HepG2 (cell line): ENCODE results near the gene WDR81. TPM values are rescaled to one million over a fixed set of nuclear protein-coding genes. Genes with fewer than 3 reads are reported as not detected.

Experiments
- AGO1 ChIP-seq: fragments of 200-400 bp; formaldehyde crosslinking; IDR thresholded peaks from 2 replicates; pipeline ENCODE4 v1.6.1; 2017; ENCODE audit warnings: mild to moderate bottlenecking, low read depth, low read length, moderate library complexity; ENCODE audit not compliant: poor library complexity, severe bottlenecking
- CBFB ChIP-seq: sonication (generic); formaldehyde crosslinking; IDR thresholded peaks from 2 replicates; pipeline ENCODE4 v1.4.0; 2020; ENCODE audit warnings: missing genetic modification reagents
- CCAR2 ChIP-seq: fragments of 200-400 bp; formaldehyde crosslinking; optimal IDR thresholded peaks from 2 replicates; pipeline ENCODE3; 2018; ENCODE audit warnings: low read depth, mild to moderate bottlenecking, low read length, moderate library complexity
- DRAP1 ChIP-seq: IDR thresholded peaks from 2 replicates; pipeline ENCODE4 v1.6.1; 2016; ENCODE audit warnings: missing genetic modification reagents, missing compliant biosample characterization
- EZH2 ChIP-seq: conservative IDR thresholded peaks from 2 replicates; pipeline ENCODE4 v1.6.1; 2012; ENCODE audit warnings: mild to moderate bottlenecking, low read depth, low read length, moderate library complexity
- FLYWCH1 ChIP-seq: sonication (generic); formaldehyde crosslinking; IDR thresholded peaks from 2 replicates; pipeline ENCODE4 v1.8.1; 2023; ENCODE audit warnings: mild to moderate bottlenecking, missing genetic modification reagents
- FOXO1 ChIP-seq: sonication (generic); formaldehyde crosslinking; IDR thresholded peaks from 2 replicates; pipeline ENCODE4 v1.4.0; 2020; ENCODE audit warnings: missing genetic modification reagents
- HNF4G ChIP-seq, 2 experiments: sonication (generic) in 1 of 2; formaldehyde crosslinking in 1 of 2; IDR thresholded peaks; 2 replicates each; pipeline versions ENCODE4 v1.4.0 to v1.6.1; 2011 to 2020; ENCODE audit warnings: borderline replicate concordance in 2 of 2, low read depth in 2 of 2, mild to moderate bottlenecking in 2 of 2, low read length in 1 of 2, missing genetic modification reagents in 1 of 2, moderate library complexity in 1 of 2
- KLF13 ChIP-seq: sonication (generic); formaldehyde crosslinking; IDR thresholded peaks from 2 replicates; pipeline ENCODE4 v1.4.0; 2020; ENCODE audit warnings: mild to moderate bottlenecking, missing genetic modification reagents
- NFYB ChIP-seq: sonication (generic); formaldehyde crosslinking; IDR thresholded peaks from 2 replicates; pipeline ENCODE4 v1.4.0; 2020; ENCODE audit warnings: missing genetic modification reagents
- RERE ChIP-seq: IDR thresholded peaks from 2 replicates; pipeline ENCODE4 v1.6.1; 2016; ENCODE audit warnings: low read depth, missing genetic modification reagents, missing compliant biosample characterization
- SAP130 ChIP-seq: IDR thresholded peaks from 2 replicates; pipeline ENCODE4 v1.6.1; 2016; ENCODE audit warnings: low read depth
- SMARCE1 ChIP-seq: fragments of 450-650 bp; IDR thresholded peaks from 2 replicates; pipeline ENCODE4 v1.6.1; 2017; ENCODE audit warnings: borderline replicate concordance
- SP5 ChIP-seq: IDR thresholded peaks from 2 replicates; pipeline ENCODE4 v1.6.1; 2016; ENCODE audit warnings: low read depth, borderline replicate concordance
- TFDP2 ChIP-seq: sonication (generic); formaldehyde crosslinking; IDR thresholded peaks from 2 replicates; pipeline ENCODE4 v1.4.0; 2020; ENCODE audit warnings: missing genetic modification reagents
- ZBTB2 ChIP-seq: sonication (generic); formaldehyde crosslinking; IDR thresholded peaks from 2 replicates; pipeline ENCODE4 v1.8.0; 2022; ENCODE audit warnings: low read depth, missing genetic modification reagents
- ZNF136 ChIP-seq: sonication (generic); formaldehyde crosslinking; IDR thresholded peaks from 2 replicates; pipeline ENCODE4 v1.8.1; 2022; ENCODE audit warnings: low read depth, mild to moderate bottlenecking, moderate library complexity, missing genetic modification reagents
- ZNF205 ChIP-seq: IDR thresholded peaks from 2 replicates; pipeline ENCODE4 v1.6.1; 2018; ENCODE audit warnings: missing biosample characterization, missing genetic modification reagents
- ZNF546 ChIP-seq: sonication (generic); formaldehyde crosslinking; conservative IDR thresholded peaks from 2 replicates; pipeline ENCODE4 v1.8.1; 2023; ENCODE audit warnings: mild to moderate bottlenecking, missing genetic modification reagents
- ZNF569 ChIP-seq: sonication (generic); formaldehyde crosslinking; IDR thresholded peaks from 2 replicates; pipeline ENCODE4 v1.5.0; 2020; ENCODE audit warnings: mild to moderate bottlenecking, missing genetic modification reagents, moderate library complexity, borderline replicate concordance
- ZNF674 ChIP-seq: sonication (generic); formaldehyde crosslinking; IDR thresholded peaks from 2 replicates; pipeline ENCODE4 v1.5.0; 2020; ENCODE audit warnings: low read depth, mild to moderate bottlenecking, missing genetic modification reagents
- polyA plus RNA-seq, 8 experiments: library from polyadenylated mRNA; depleted of rRNA in 3 of 8; stranded (reverse) in 7 of 8; unstranded in 1 of 8; fragments of >200 nt; fragmentation: Illumina TruSeq in 4 of 8; extraction: Trizol in 4 of 8; gene quantifications; 2 replicates each; pipeline versions ENCODE4 v1.2.1 to v1.2.3, GENCODE V29; 2011 to 2016; ENCODE audit warnings: low read depth in 4 of 8, missing spikeins in 1 of 8, mixed read lengths in 1 of 8; ENCODE audit not compliant: insufficient read depth in 1 of 8
- total RNA-seq, 5 experiments: library from RNA; depleted of rRNA; stranded (reverse); fragments of >200 nt; fragmentation: Illumina TruSeq; extraction: Trizol; gene quantifications; 2 replicates each; pipeline ENCODE4 v1.2.3, GENCODE V29; 2016; ENCODE audit warnings: low read depth in 1 of 5

The WDR81 gene
- total and polyA plus RNA-seq, 2 of the 13 experiments (the other 11 are each of a cell fraction or from before 2014, with no cell fraction given) = 9.1 to 16.7 TPM

GRCh38 chr17:1709971-1710806 lies 14.3 kb upstream of the WDR81 start, which contains the start of gene TLCD2 (continued):
- TF ChIP-seq RERE (CRISPR knock-in tag) (no peak), CCAR2 (no peak), ZNF136 (CRISPR knock-in tag) (no peak), HNF4G (IDR thresholded peaks at IDR 0.05; ENCODE audit: borderline replicate concordance, low read depth, low read length) (0 out of 2 replicates have a peak, but pooled peaks have one; percentile 5), HNF4G (CRISPR knock-in tag; IDR thresholded peaks at IDR 0.05; ENCODE audit: borderline replicate concordance, low read depth) (no peak), ZBTB2 (CRISPR knock-in tag) (0 out of 2 replicates have a peak, but pooled peaks have one; percentile 1), EZH2 (no peak), FLYWCH1 (CRISPR knock-in tag) (no peak), DRAP1 (no peak; the same call in 1 of the 2 replicates), ZNF546 (CRISPR knock-in tag) (no peak), SAP130 (CRISPR knock-in tag) (peak; percentile 88), FOXO1 (CRISPR knock-in tag) (no peak), AGO1 (peak; percentile 96), ZNF674 (CRISPR knock-in tag) (no peak), SMARCE1 (no peak), CBFB (CRISPR knock-in tag) (peak; percentile 47; the same call in 1 of the 2 replicates), SP5 (CRISPR knock-in tag) (0 out of 2 replicates have a peak, but pooled peaks have one; percentile 5), KLF13 (CRISPR knock-in tag) (no peak), ZNF569 (CRISPR knock-in tag) (no peak), ZNF205 (0 out of 2 replicates have a peak, but pooled peaks have one; percentile 31), NFYB (CRISPR knock-in tag) (peak; percentile 64), TFDP2 (CRISPR knock-in tag) (no peak)
